RWPE1 (cell line): ENCODE results near the gene FBXL15.

Experiments
- CTCF ChIA-PET: fragments of 350-600 bp; sonication (Branson Sonifier 250); formaldehyde crosslinking; extraction: SDS; loops from one replicate; lab custom pipeline; 2021; lab: Yijun Ruan, JAX
- POLR2A ChIA-PET: fragments of 400-600 bp; formaldehyde crosslinking; extraction: SDS; loops from one replicate; lab custom pipeline; 2020; ENCODE audit warnings: antibody characterized with exemption; ENCODE audit not compliant: low non-redundant PET; lab: Yijun Ruan, JAX
- DNase-seq: peaks from one replicate; pipeline ENCODE4 v3.0.0; 2012; ENCODE audit warnings: low spot score
- H3K27ac ChIP-seq: fragments of 450-650 bp; 2 replicates; pipeline ENCODE4 v1.5.1; 2017
- CTCF ChIP-seq: fragments of 450-650 bp; conservative IDR thresholded peaks from 2 replicates; pipeline ENCODE4 v1.5.1; 2017; ENCODE audit warnings: low read depth, mild to moderate bottlenecking

The FBXL15 gene

DNA sequence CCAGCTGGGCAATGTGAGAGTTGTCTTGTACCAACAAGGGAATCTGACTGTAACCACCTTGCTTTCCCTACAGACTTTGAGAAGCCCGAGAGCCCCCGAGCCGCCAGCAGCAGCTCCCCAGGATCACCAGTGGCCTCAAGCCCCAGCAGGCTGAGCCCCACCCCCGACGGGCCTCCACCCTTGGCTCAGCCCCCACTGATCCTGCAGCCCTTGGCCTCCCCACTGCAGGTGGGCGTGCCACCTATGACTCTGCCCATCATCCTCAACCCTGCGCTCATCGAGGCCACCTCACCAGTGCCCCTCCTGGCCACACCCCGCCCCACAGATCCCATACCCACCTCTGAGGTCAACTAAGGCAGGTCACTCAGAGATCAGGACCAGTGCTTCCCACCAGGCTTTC is 38.7 kb upstream of the FBXL15 start:
- ChIA-PET POLR2A (interaction anchor here (0.6 to 0.7 kb wide), 3 partner anchors 20 to 503 kb away, joined by 4 to 11 read pairs (median 9); no protein-coding TSS in a partner anchor), CTCF (interaction anchor here (0.7 to 1.0 kb wide), 3 partner anchors 134 to 217 kb away, joined by 4 to 5 read pairs (median 4); no protein-coding TSS in a partner anchor)
- no peak for DNase-seq
- no peak overlapping the region for H3K27ac ChIP-seq
- no peak for TF ChIP-seq CTCF

GRCh38 chr10:102382871-102383270 is 37.8 kb upstream of the FBXL15 start:
- no peak for DNase-seq
- CTCF ChIA-PET, result interaction anchor here (1.6 to 3.6 kb wide), 2 partner anchors 11 to 17 kb away, joined by 9 to 12 read pairs; no protein-coding TSS in a partner anchor
- TF ChIP-seq CTCF, result no peak
- H3K27ac ChIP-seq, result no peak overlapping the region
- POLR2A ChIA-PET, result interaction anchor here (0.6 kb wide), 1 partner anchor 21 kb away, joined by 9 read pairs; no protein-coding TSS in a partner anchor

GRCh38 chr10:102384053-102384452 is 36.6 kb upstream of the FBXL15 start:
- no peak for TF ChIP-seq CTCF
- ChIA-PET CTCF (interaction anchor here (0.6 to 3.6 kb wide), 7 partner anchors 10 to 154 kb away, joined by 3 to 14 read pairs (median 5); no protein-coding TSS in a partner anchor), POLR2A (interaction anchor here (0.6 to 0.8 kb wide), 2 partner anchors 79 to 215 kb away, joined by 3 to 5 read pairs; no protein-coding TSS in a partner anchor)
- DNase-seq, result no peak
- no peak overlapping the region for H3K27ac ChIP-seq

- no peak overlapping the region for H3K27ac ChIP-seq
- POLR2A ChIA-PET, result interaction anchor here (0.6 to 1.1 kb wide), 3 partner anchors 9 to 216 kb away, joined by 3 to 5 read pairs (median 3); no protein-coding TSS in a partner anchor
- no peak for TF ChIP-seq CTCF
- CTCF ChIA-PET, result interaction anchor here (0.6 to 3.6 kb wide), 8 partner anchors 9 to 205 kb away, joined by 3 to 14 read pairs (median 7); no protein-coding TSS in a partner anchor
- no peak for DNase-seq
Observed at GRCh38 chr10:102384606-102385429, 35.8 kb upstream of the FBXL15 start.

GRCh38 chr10:102389894-102390293 is 30.7 kb upstream of the FBXL15 start:
- no peak overlapping the region for H3K27ac ChIP-seq
- no peak for DNase-seq
- POLR2A ChIA-PET, result no interaction called here
- CTCF ChIA-PET, result interaction anchor here (1.4 to 2.2 kb wide), 2 partner anchors 10 kb away, joined by 3 to 6 read pairs; no protein-coding TSS in a partner anchor
- TF ChIP-seq CTCF, result no peak

DNA sequence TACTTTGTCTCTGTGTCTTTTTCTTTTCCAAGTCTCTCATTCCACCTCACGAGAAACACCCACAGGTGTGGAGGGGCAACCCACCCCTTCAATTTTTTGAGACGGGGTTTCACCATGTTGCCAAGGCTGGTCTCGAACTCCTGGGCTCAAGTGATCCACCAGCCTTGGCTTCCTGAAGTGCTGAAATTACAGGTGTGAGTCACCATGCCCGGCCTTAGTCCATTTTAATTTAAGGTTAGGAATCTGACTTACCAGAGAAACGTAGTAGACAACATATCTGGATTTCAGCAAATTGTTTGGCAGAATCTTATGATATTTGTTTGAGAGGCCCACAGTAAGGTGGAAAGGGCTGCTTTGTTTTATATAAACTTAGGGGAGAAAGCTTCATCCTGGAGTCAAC is 28.3 kb upstream of the FBXL15 start:
- H3K27ac ChIP-seq, result no peak overlapping the region
- no peak for DNase-seq
- TF ChIP-seq CTCF, result no peak
- ChIA-PET POLR2A (no interaction called here), CTCF (interaction anchor here (0.6 to 1.8 kb wide), 4 partner anchors 13 to 321 kb away, joined by 3 to 7 read pairs (median 3); no protein-coding TSS in a partner anchor)
